GM19468 (cell line): ENCODE data around the gene C19orf47.
"Not testable (repeated sequence)": the region's sequence is repeated elsewhere in the genome, so short reads cannot be mapped to it uniquely, and the experiment has no call there.

Source experiments
- ATAC-seq: cut with Tn5 transposase; IDR thresholded peaks from one replicate; pipeline ENCODE4 v1.9.1; 2021; ENCODE audit warnings: mild to moderate bottlenecking, moderate library complexity, moderate number of reproducible peaks; ENCODE audit not compliant: unreplicated experiment; ENCODE audit errors: extremely low read depth

The C19orf47 gene

GRCh38 chr19:40378509-40378908 is 30.3 kb upstream of the C19orf47 start:
- no peak for ATAC-seq

- ATAC-seq = no peak
Observed at GRCh38 chr19:40377876-40378385, 29.7 kb upstream of the C19orf47 start.

- no peak for ATAC-seq
Observed at GRCh38 chr19:40376286-40376862, 28.2 kb upstream of the C19orf47 start.

GRCh38 chr19:40374084-40374483 is 25.9 kb upstream of the C19orf47 start:
- no peak for ATAC-seq

- ATAC-seq = no peak
Observed at GRCh38 chr19:40371802-40372122, 23.6 kb upstream of the C19orf47 start.

GRCh38 chr19:40370997-40371801 is 23.0 kb upstream of the C19orf47 start:
- no peak for ATAC-seq

- ATAC-seq = not testable (repeated sequence)
Observed at GRCh38 chr19:40370253-40370652, 22.1 kb upstream of the C19orf47 start.

GRCh38 chr19:40369797-40370196 is 21.6 kb upstream of the C19orf47 start:
- no peak for ATAC-seq

GRCh38 chr19:40367577-40368434 is 19.6 kb upstream of the C19orf47 start:
- no peak for ATAC-seq

- ATAC-seq = no peak
Observed at GRCh38 chr19:40366697-40367561, 18.7 kb upstream of the C19orf47 start.

- no peak for ATAC-seq
Observed at GRCh38 chr19:40365613-40366401, 17.6 kb upstream of the C19orf47 start.

- ATAC-seq = no peak
Observed at GRCh38 chr19:40365010-40365409, 16.8 kb upstream of the C19orf47 start.

GRCh38 chr19:40363069-40363468 is 14.9 kb upstream of the C19orf47 start:
- ATAC-seq = no peak

- ATAC-seq = no peak
Observed at GRCh38 chr19:40362160-40362559, 14.0 kb upstream of the C19orf47 start.

GRCh38 chr19:40360708-40361241 is 12.6 kb upstream of the C19orf47 start:
- no peak for ATAC-seq

GRCh38 chr19:40360020-40360707 is 12.0 kb upstream of the C19orf47 start:
- ATAC-seq = no peak

- ATAC-seq = no peak
Observed at GRCh38 chr19:40358773-40359172, 10.6 kb upstream of the C19orf47 start.

GRCh38 chr19:40357640-40358039 is 9.4 kb upstream of the C19orf47 start:
- no peak for ATAC-seq
